IMR-90 (cell line): ENCODE results near the gene OXLD1. TPM values are rescaled to one million over a fixed set of nuclear protein-coding genes. Genes with fewer than 3 reads are reported as not detected.

Experiments used
- ATAC-seq: fragments of 200-7000 bp; cut with Tn5 transposase; 2 replicates; pipeline ENCODE4 v1.9.1; 2020; ENCODE audit warnings: low read depth, mild to moderate bottlenecking, moderate library complexity
- BruUV-seq: library from RNA; stranded (reverse); fragments of 400-500 nt; replicated peaks from 2 replicates; lab custom pipeline; 2021; lab: Mats Ljungman, UMichigan
- CTCF ChIA-PET: fragments of 300-600 bp; formaldehyde crosslinking; extraction: SDS; loops from one replicate; lab custom pipeline; 2021; ENCODE audit warnings: antibody characterized with exemption; lab: Yijun Ruan, JAX
- POLR2A ChIA-PET: fragments of 300-600 bp; sonication (Branson Sonifier 250); formaldehyde crosslinking; loops from one replicate; lab custom pipeline; 2022; ENCODE audit warnings: antibody characterized with exemption; ENCODE audit not compliant: unreplicated experiment; lab: Charles Lee
- DNase-seq: peaks from one replicate; pipeline ENCODE4 v3.0.0; 2013
- H2AFZ ChIP-seq: replicated peaks from 2 replicates; pipeline ENCODE3; 2013; ENCODE audit warnings: low read length, mild to moderate bottlenecking; ENCODE audit not compliant: poor library complexity
- H2AK5ac ChIP-seq: 2 replicates; pipeline ENCODE4 v1.6.1; 2013; ENCODE audit warnings: low read depth, low read length, inconsistent platforms
- H2AK9ac ChIP-seq: replicated peaks from 2 replicates; pipeline ENCODE3; 2013; ENCODE audit warnings: mild to moderate bottlenecking, low read depth, low read length, moderate library complexity; ENCODE audit not compliant: poor library complexity
- H2BK120ac ChIP-seq: 2 replicates; pipeline ENCODE4 v1.6.1; 2013; ENCODE audit warnings: low read depth, low read length, inconsistent platforms
- H2BK15ac ChIP-seq: 3 replicates; pipeline ENCODE4 v1.6.1; 2013; ENCODE audit warnings: low read depth, low read length, inconsistent platforms
- H2BK20ac ChIP-seq: 2 replicates; pipeline ENCODE4 v1.6.1; 2013; ENCODE audit warnings: low read depth, mild to moderate bottlenecking, inconsistent platforms, low read length, moderate library complexity
- H2BK5ac ChIP-seq: 2 replicates; pipeline ENCODE4 v1.6.1; 2013; ENCODE audit warnings: mild to moderate bottlenecking, low read depth, low read length, inconsistent platforms; ENCODE audit not compliant: poor library complexity, severe bottlenecking
- H3K14ac ChIP-seq: replicated peaks from 2 replicates; pipeline ENCODE4 v1.6.1; 2013; ENCODE audit warnings: low read depth, low read length, inconsistent platforms
- H3K18ac ChIP-seq: 2 replicates; pipeline ENCODE4 v1.6.1; 2013; ENCODE audit warnings: low read depth, low read length, control low read depth
- H3K23ac ChIP-seq: 2 replicates; pipeline ENCODE4 v1.6.1; 2013; ENCODE audit warnings: low read depth, low read length, inconsistent platforms
- H3K27ac ChIP-seq: 2 replicates; pipeline ENCODE4 v1.5.1; 2013; ENCODE audit warnings: mild to moderate bottlenecking, control low read depth, low read length; ENCODE audit not compliant: insufficient read depth
- H3K27me3 ChIP-seq: 2 replicates; pipeline ENCODE4 v1.6.1; 2013; ENCODE audit warnings: low read length; ENCODE audit not compliant: control insufficient read depth, insufficient read depth
- H3K36me3 ChIP-seq: 2 replicates; pipeline ENCODE4 v1.6.1; 2013; ENCODE audit warnings: low read length, mixed read lengths; ENCODE audit not compliant: control insufficient read depth, insufficient read depth
- H3K4ac ChIP-seq: 2 replicates; pipeline ENCODE4 v1.6.1; 2013; ENCODE audit warnings: low read depth, low read length, inconsistent platforms
- H3K4me1 ChIP-seq: 2 replicates; pipeline ENCODE4 v1.6.1; 2013; ENCODE audit warnings: low read length, mixed read lengths; ENCODE audit not compliant: control insufficient read depth, insufficient read depth
- H3K4me2 ChIP-seq: 2 replicates; pipeline ENCODE4 v1.6.1; 2013; ENCODE audit warnings: low read depth, mild to moderate bottlenecking, control low read depth, low read length, moderate library complexity
- H3K4me3 ChIP-seq: 2 replicates; pipeline ENCODE4 v1.5.1; 2013; ENCODE audit warnings: low read depth, mild to moderate bottlenecking, control low read depth, low read length, moderate library complexity; ENCODE audit not compliant: insufficient read depth
- H3K56ac ChIP-seq: 2 replicates; pipeline ENCODE4 v1.6.1; 2013; ENCODE audit warnings: low read length, inconsistent platforms; ENCODE audit not compliant: insufficient read depth; ENCODE audit errors: extremely low read depth
- H3K79me1 ChIP-seq, 2 experiments: 2 replicates each; pipeline ENCODE4 v1.6.1; 2013; ENCODE audit warnings: low read length in 2 of 2, inconsistent platforms in 1 of 2, low read depth in 1 of 2
- H3K9ac ChIP-seq: 2 replicates; pipeline ENCODE4 v1.6.1; 2013; ENCODE audit warnings: low read depth, low read length, control low read depth
- H3K9me1 ChIP-seq: 2 replicates; pipeline ENCODE4 v1.6.1; 2013; ENCODE audit warnings: low read length, inconsistent platforms; ENCODE audit not compliant: insufficient read depth
- H3K9me3 ChIP-seq: 2 replicates; pipeline ENCODE4 v1.6.1; 2013; ENCODE audit warnings: low read length; ENCODE audit not compliant: control insufficient read depth, insufficient read depth
- H4K20me1 ChIP-seq: 2 replicates; pipeline ENCODE4 v1.6.1; 2013; ENCODE audit warnings: low read length, inconsistent platforms; ENCODE audit not compliant: insufficient read depth
- H4K5ac ChIP-seq: 2 replicates; pipeline ENCODE4 v1.6.1; 2013; ENCODE audit warnings: mild to moderate bottlenecking, low read depth, low read length, control low read depth
- H4K8ac ChIP-seq, 2 experiments: 2 replicates each; pipeline ENCODE4 v1.6.1; 2013; ENCODE audit warnings: low read depth in 2 of 2, low read length in 2 of 2, control low read depth in 1 of 2, inconsistent platforms in 1 of 2
- H4K91ac ChIP-seq: 2 replicates; pipeline ENCODE4 v1.6.1; 2013; ENCODE audit warnings: low read depth, low read length, inconsistent platforms; ENCODE audit not compliant: insufficient read depth
- CEBPB ChIP-seq: IDR thresholded peaks from 2 replicates; pipeline ENCODE4 v1.6.1; 2012; ENCODE audit warnings: low read depth, low read length, improper control_type of control experiment
- ELK1 ChIP-seq: fragments of 150-350 bp; IDR thresholded peaks from 2 replicates; pipeline ENCODE4 v1.6.1; 2016; ENCODE audit warnings: low read depth, mild to moderate bottlenecking, low read length, moderate library complexity, borderline replicate concordance
- RFX5 ChIP-seq: IDR thresholded peaks from 2 replicates; pipeline ENCODE4 v1.8.0; 2012; ENCODE audit warnings: low read depth, mild to moderate bottlenecking, low read length, moderate library complexity
- SMC3 ChIP-seq: fragments of 150-350 bp; IDR thresholded peaks from 2 replicates; pipeline ENCODE4 v1.6.1; 2016; ENCODE audit warnings: low read depth, mild to moderate bottlenecking, antibody characterized with exemption, low read length, moderate library complexity
- USF2 ChIP-seq: fragments of 150-350 bp; IDR thresholded peaks from 2 replicates; pipeline ENCODE4 v1.6.1; 2017; ENCODE audit warnings: mild to moderate bottlenecking, antibody characterized with exemption, low read length, low read depth
- WGBS, 2 experiments: methylation state at CpG; one replicate each; pipeline versions ENCODE4 v1.1.5 to v1.1.7; 2013; ENCODE audit warnings: missing lambda C conversion rate in 2 of 2; ENCODE audit not compliant: insufficient read length in 1 of 2; ENCODE audit errors: extremely low coverage in 2 of 2; 5-methylcytosine and 5-hydroxymethylcytosine counted together
- dilution Hi-C: fragments of 300-500 bp; cut with HindIII; formaldehyde crosslinking; loops from one replicate; pipeline ENCODE4 v1.14.3; 2018; ENCODE audit warnings: low sequenced_read_pairs; ENCODE audit not compliant: unreplicated experiment
- in situ Hi-C: fragments of 300-500 bp; cut with MboI; formaldehyde crosslinking; loops from 3 replicates; pipeline ENCODE4 v1.14.3; 2019; ENCODE audit warnings: low sequenced_read_pairs, inconsistent platforms, mixed read lengths
- intact Hi-C: fragments of 100-400 bp; cut with micrococcal nuclease; formaldehyde crosslinking; loops from 2 replicates; pipeline ENCODE4 v1.10.0; 2022
- polyA plus RNA-seq, 3 experiments: library from polyadenylated mRNA; depleted of rRNA; stranded (reverse); fragments of >200 nt; gene quantifications; 2 replicates each; pipeline ENCODE4 v1.2.3, GENCODE V29; 2012; ENCODE audit warnings: low replicate concordance in 1 of 3
- total RNA-seq: library from RNA; depleted of rRNA; stranded (reverse); fragments of >200 nt; gene quantifications from 2 replicates; pipeline ENCODE4 v1.2.3, GENCODE V29; 2012

OXLD1 gene
- total and polyA plus RNA-seq, 2 of the 4 experiments (the other 2 are of a cell fraction): 9.9 to 22.3 TPM

- Histone ChIP-seq H4K5ac (no peak overlapping the region), H4K8ac (no peak overlapping the region), H3K27me3 (no peaks in the 10 kb centered on the region), H2AK5ac (no peak overlapping the region), H3K4me1 (peaks cover 23% of the 10 kb centered on the region), H3K4me3 (no peak overlapping the region), H2BK15ac (no peak overlapping the region), H3K9me1 (peaks cover 8% of the 10 kb centered on the region), H2BK5ac (no peak overlapping the region), H3K4ac (no peak overlapping the region), H2BK120ac (no peak overlapping the region), H3K79me1 (peaks cover 19 to 47% of the 10 kb centered on the region in 2 experiments), H4K20me1 (peaks cover 3% of the 10 kb centered on the region), H3K27ac (no peak overlapping the region), H3K9me3 (no peaks in the 10 kb centered on the region), H3K18ac (no peak overlapping the region), H3K9ac (no peak overlapping the region), H3K36me3 (peaks cover 16% of the 10 kb centered on the region), H3K56ac (no peak overlapping the region), H3K14ac (no peak overlapping the region), H3K4me2 (no peak overlapping the region), H3K23ac (no peak overlapping the region), H2BK20ac (no peak overlapping the region), H2AK9ac (no peak overlapping the region), H2AFZ (no peak overlapping the region), H4K91ac (no peak overlapping the region)
- in situ Hi-C loops: no loop called here
- dilution Hi-C loops: no loop called here
- WGBS, 2 experiments: 86% methylated on average over 14 of the region's 17 CpGs; no CpG with 5 or more reads in 1 of the 2 experiments
- POLR2A ChIA-PET: no interaction called here
- ATAC-seq (no peak), DNase-seq (no peak)
- BruUV-seq: no TSS peak
- TF ChIP-seq USF2 (no peak), CEBPB (no peak), ELK1 (no peak), RFX5 (no peak), SMC3 (no peak)
- intact Hi-C loops: no loop called here
- CTCF ChIA-PET: no interaction called here
These were observed 42.4 kb upstream of the OXLD1 start for GRCh38 chr17:81708739-81709185.
